Parathyroid adenoma (tissue), 2 donors: Measurements from ENCODE around the gene DUS1L.
A peak's percentile ranks its signal among the peaks of the same experiment; 100 is the strongest.

ENCODE experiments used
- H2AFZ ChIP-seq: fragments of 300-600 bp; sonication (generic); one replicate; pipeline ENCODE4 v1.7.0; 2017; ENCODE audit warnings: antibody characterized with exemption, mild to moderate bottlenecking
- H3K27ac ChIP-seq: fragments of 300-600 bp; sonication (generic); one replicate; pipeline ENCODE4 v1.7.0; 2017
- H3K27me3 ChIP-seq: fragments of 300-600 bp; sonication (generic); one replicate; pipeline ENCODE4 v1.7.0; 2017; ENCODE audit warnings: low read length; ENCODE audit not compliant: control insufficient read depth, insufficient read depth
- H3K36me3 ChIP-seq: fragments of 300-600 bp; sonication (generic); one replicate; pipeline ENCODE4 v1.7.0; 2017; ENCODE audit warnings: low read length; ENCODE audit not compliant: control insufficient read depth, insufficient read depth
- H3K4me1 ChIP-seq: fragments of 300-600 bp; sonication (generic); one replicate; pipeline ENCODE4 v1.7.0; 2017; ENCODE audit warnings: control low read depth
- H3K4me2 ChIP-seq: fragments of 300-600 bp; sonication (generic); one replicate; pipeline ENCODE4 v1.7.0; 2017; ENCODE audit warnings: low read length
- H3K4me3 ChIP-seq: fragments of 300-600 bp; sonication (generic); one replicate; pipeline ENCODE4 v1.7.0; 2017; ENCODE audit warnings: low read depth, low read length
- H3K79me2 ChIP-seq: fragments of 300-600 bp; sonication (generic); one replicate; pipeline ENCODE4 v1.7.0; 2017; ENCODE audit warnings: control low read depth
- H3K9ac ChIP-seq: fragments of 300-600 bp; sonication (generic); one replicate; pipeline ENCODE4 v1.7.0; 2017; ENCODE audit warnings: mild to moderate bottlenecking
- H3K9me3 ChIP-seq: fragments of 300-600 bp; sonication (generic); one replicate; pipeline ENCODE4 v1.7.0; 2017; ENCODE audit warnings: low read length; ENCODE audit not compliant: control insufficient read depth
- TF ChIP-seq, protein P1 (sequence below): fragments of 300-600 bp; sonication (generic); IDR thresholded peaks from one replicate; pipeline ENCODE4 v1.7.0; 2017; ENCODE audit warnings: antibody characterized with exemption, mild to moderate bottlenecking
- donor health status: primary hyperparathyroidism.

Gene DUS1L

GRCh38 chr17:82021900-82022309 is 43.7 kb downstream of the DUS1L start:
- Histone ChIP-seq H3K27ac (no peak overlapping the region), H3K4me1 (peaks cover 16% of the 10 kb centered on the region), H3K4me2 (peak overlapping the region; percentile 58), H3K36me3 (no peaks in the 10 kb centered on the region), H3K9ac (peak overlapping the region; percentile 21), H3K9me3 (no peaks in the 10 kb centered on the region), H3K79me2 (peaks cover 2% of the 10 kb centered on the region), H2AFZ (peak overlapping the region; percentile 85), H3K4me3 (peak overlapping the region; percentile 78), H3K27me3 (no peaks in the 10 kb centered on the region)
- TF ChIP-seq, protein P1, sequence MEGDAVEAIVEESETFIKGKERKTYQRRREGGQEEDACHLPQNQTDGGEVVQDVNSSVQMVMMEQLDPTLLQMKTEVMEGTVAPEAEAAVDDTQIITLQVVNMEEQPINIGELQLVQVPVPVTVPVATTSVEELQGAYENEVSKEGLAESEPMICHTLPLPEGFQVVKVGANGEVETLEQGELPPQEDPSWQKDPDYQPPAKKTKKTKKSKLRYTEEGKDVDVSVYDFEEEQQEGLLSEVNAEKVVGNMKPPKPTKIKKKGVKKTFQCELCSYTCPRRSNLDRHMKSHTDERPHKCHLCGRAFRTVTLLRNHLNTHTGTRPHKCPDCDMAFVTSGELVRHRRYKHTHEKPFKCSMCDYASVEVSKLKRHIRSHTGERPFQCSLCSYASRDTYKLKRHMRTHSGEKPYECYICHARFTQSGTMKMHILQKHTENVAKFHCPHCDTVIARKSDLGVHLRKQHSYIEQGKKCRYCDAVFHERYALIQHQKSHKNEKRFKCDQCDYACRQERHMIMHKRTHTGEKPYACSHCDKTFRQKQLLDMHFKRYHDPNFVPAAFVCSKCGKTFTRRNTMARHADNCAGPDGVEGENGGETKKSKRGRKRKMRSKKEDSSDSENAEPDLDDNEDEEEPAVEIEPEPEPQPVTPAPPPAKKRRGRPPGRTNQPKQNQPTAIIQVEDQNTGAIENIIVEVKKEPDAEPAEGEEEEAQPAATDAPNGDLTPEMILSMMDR: no peak

DNA sequence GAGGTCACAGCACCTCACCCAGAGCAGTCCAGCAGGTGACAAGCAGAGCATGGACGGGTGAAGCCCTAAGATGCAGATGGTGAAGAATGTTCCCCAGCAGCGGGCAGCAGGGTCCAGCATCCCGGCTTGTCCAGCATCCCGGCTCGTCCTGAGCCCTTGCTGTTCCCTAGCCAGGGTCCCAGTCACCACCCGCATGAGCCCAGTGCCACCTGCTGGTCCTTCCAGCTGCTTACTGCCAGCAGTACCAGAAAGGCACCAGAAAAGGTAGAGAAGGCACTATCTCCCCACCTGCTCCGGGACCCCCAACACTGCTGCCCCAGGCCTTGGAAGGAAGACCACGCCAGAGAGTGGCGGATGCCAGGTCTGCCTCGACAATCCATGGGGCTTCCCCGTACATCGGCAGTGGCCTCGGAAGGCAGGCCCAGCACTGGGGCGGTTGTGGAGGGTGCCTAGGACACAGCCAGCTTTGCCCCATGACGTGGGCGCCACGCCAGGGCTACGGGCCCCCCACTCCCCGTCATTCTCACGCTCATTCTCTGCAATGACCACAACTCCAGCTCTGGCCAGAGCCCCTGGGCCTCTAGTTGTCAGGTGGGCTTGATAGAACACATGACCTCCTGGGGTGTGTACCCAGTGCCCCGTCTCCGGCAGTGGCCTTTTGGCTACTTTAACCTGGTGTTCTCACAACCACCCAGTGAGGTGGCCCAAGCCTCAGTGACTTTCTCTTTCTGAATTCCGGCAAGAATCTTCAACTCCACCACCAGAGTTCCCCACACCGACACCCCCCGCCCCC is 44.3 kb downstream of the DUS1L start:
- H2AFZ ChIP-seq: no peak overlapping the region
- H3K4me3 ChIP-seq: peak overlapping the region; percentile 78
- no peaks in the 10 kb centered on the region for H3K36me3 ChIP-seq
- H3K9me3 ChIP-seq: no peaks in the 10 kb centered on the region
- H3K79me2 ChIP-seq: peaks cover 2% of the 10 kb centered on the region
- H3K9ac ChIP-seq: no peak overlapping the region
- H3K27ac ChIP-seq: no peak overlapping the region
- H3K4me1 ChIP-seq: peaks cover 16% of the 10 kb centered on the region
- no peaks in the 10 kb centered on the region for H3K27me3 ChIP-seq
- H3K4me2 ChIP-seq: peak overlapping the region; percentile 58
- TF ChIP-seq, protein P1: peak; percentile 82

- Histone ChIP-seq H3K9ac (no peak overlapping the region), H3K4me1 (peaks cover 16% of the 10 kb centered on the region)
These were observed 45.0 kb downstream of the DUS1L start for GRCh38 chr17:82020572-82021106.

DNA sequence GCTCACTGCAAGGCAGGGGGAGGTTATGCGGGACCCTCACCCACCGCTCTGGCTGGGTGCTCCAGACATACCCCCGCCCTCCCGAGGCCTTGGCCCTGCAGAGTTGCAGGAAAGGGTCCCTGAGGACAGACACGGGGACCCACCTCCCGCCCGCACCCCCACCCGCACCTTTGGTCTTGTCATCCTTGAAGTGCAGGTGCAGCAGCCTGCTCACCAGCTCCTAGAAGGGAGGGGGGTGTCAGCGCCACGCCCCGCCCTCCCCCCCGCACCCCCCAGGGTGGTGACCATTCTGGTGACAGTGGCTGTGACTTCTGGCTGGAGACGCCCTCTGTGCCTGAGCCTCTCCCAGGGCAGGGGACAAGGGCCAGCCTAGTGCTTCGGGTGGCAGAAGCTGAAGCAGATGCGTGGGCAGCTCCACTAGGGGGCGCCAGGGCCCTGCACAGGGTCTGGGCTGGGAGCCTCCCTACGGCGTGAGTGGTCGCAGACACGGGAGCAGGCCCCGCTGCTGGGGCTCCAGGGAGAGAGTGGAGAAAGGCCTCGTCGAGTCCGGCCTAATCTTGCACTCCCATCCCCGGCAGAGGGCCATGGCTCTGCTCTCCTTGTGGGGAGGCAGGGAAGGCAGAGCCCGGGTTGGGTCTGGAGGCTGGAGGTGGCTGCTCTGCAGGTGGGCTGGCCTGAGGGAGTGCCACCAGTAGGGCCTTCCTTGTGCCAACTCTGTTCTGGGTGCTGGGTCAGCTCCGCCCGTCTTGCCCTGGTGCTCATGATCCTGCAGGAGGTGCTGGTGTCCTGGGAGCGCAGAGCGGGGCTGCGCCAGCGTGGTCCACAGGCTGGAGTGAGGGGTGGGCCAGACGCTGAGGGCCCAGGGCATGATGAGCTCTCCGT is 45.7 kb downstream of the DUS1L start:
- no peak overlapping the region for H3K4me2 ChIP-seq
- H3K9me3 ChIP-seq: no peaks in the 10 kb centered on the region
- H3K4me1 ChIP-seq: peaks cover 16% of the 10 kb centered on the region
- H3K27ac ChIP-seq: no peak overlapping the region
- no peak overlapping the region for H3K9ac ChIP-seq
- peaks cover 2% of the 10 kb centered on the region for H3K79me2 ChIP-seq
- no peak overlapping the region for H2AFZ ChIP-seq
- no peaks in the 10 kb centered on the region for H3K36me3 ChIP-seq
- H3K27me3 ChIP-seq: no peaks in the 10 kb centered on the region
- TF ChIP-seq, protein P1: peak; percentile 50
- no peak overlapping the region for H3K4me3 ChIP-seq

More at GRCh38 chr17:82020572-82021106, 45.0 kb downstream of the DUS1L start:
- TF ChIP-seq, protein P1: no peak
- no peak overlapping the region for H3K27ac ChIP-seq
- no peaks in the 10 kb centered on the region for H3K9me3 ChIP-seq
- no peaks in the 10 kb centered on the region for H3K36me3 ChIP-seq
- no peak overlapping the region for H3K4me3 ChIP-seq
- no peak overlapping the region for H2AFZ ChIP-seq
- peaks cover 2% of the 10 kb centered on the region for H3K79me2 ChIP-seq
- H3K4me2 ChIP-seq: no peak overlapping the region
- no peaks in the 10 kb centered on the region for H3K27me3 ChIP-seq
